ENCODE data around the gene DPH1.

GRCh38 chr17:2034157-2034556 lies 4.2 kb downstream of the DPH1 start:
- TF ChIP-seq CTCF (IDR thresholded peaks at IDR 0.05) (no peak), POLR2AphosphoS5 (IDR thresholded peaks at IDR 0.05) (no peak), POLR2A (IDR thresholded peaks at IDR 0.05) (no peak), EP300 (IDR thresholded peaks at IDR 0.05) (no peak)
